ENCODE data around the gene UHMK1.

UHMK1 gene

GRCh38 chr1:162551969-162552683, 54.5 kb downstream of the UHMK1 start:
- DNase-seq (ENCODE audit: low read depth in 1 of 2, low spot score in 1 of 2): no peak
- no peak overlapping the region for H3K4me3 ChIP-seq (replicated peaks; ENCODE audit: insufficient read depth, low read length)
- H3K27ac ChIP-seq (replicated peaks): no peak overlapping the region
- TF ChIP-seq GABPA (IDR thresholded peaks at IDR 0.05; ENCODE audit: low read depth): no peak
- TF ChIP-seq REST (IDR thresholded peaks at IDR 0.05; ENCODE audit: insufficient replicate concordance, low read depth): no peak
- TF ChIP-seq, protein P1, sequence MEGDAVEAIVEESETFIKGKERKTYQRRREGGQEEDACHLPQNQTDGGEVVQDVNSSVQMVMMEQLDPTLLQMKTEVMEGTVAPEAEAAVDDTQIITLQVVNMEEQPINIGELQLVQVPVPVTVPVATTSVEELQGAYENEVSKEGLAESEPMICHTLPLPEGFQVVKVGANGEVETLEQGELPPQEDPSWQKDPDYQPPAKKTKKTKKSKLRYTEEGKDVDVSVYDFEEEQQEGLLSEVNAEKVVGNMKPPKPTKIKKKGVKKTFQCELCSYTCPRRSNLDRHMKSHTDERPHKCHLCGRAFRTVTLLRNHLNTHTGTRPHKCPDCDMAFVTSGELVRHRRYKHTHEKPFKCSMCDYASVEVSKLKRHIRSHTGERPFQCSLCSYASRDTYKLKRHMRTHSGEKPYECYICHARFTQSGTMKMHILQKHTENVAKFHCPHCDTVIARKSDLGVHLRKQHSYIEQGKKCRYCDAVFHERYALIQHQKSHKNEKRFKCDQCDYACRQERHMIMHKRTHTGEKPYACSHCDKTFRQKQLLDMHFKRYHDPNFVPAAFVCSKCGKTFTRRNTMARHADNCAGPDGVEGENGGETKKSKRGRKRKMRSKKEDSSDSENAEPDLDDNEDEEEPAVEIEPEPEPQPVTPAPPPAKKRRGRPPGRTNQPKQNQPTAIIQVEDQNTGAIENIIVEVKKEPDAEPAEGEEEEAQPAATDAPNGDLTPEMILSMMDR (IDR thresholded peaks at IDR 0.05; ENCODE audit: insufficient read depth, low read length): no peak
- no peak for TF ChIP-seq POLR2AphosphoS5 (IDR thresholded peaks at IDR 0.05; ENCODE audit: low read depth)
- TF ChIP-seq SPI1 (IDR thresholded peaks at IDR 0.05; ENCODE audit: borderline replicate concordance, low read depth): no peak
- no peaks in the 10 kb centered on the region for H3K27me3 ChIP-seq (ENCODE audit: insufficient read depth, poor library complexity, severe bottlenecking)

DNA sequence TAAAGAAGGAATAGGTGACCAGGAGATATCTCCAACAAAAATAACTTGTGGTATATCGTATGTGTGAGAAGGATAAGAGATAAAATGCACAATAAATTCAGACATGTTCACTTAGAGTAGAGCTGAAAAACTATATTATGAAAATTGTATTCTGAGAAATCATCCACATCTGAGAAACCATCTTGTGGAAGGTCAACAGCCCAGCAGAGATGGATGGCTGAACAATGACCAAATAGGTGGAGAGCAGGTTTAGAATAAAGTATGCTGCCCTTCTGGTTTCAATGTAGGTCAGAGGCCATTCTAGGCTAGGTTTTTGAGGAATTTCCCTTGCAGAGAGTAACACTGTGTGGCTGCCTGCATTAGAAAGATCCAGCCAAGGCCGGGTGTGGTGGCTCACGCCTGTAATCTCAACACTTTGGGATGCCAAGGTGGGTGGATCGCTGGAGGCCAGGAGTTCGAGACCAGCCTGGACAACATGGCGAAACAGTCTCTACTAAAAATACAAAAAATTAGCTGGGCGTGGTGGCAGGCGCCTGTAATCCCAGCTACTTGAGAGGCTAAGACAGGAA, 55.1 kb downstream of the UHMK1 start:
- no peak overlapping the region for H3K27ac ChIP-seq (replicated peaks)
- H3K4me3 ChIP-seq (replicated peaks; ENCODE audit: insufficient read depth, low read length): no peak overlapping the region
- no peaks in the 10 kb centered on the region for H3K27me3 ChIP-seq (ENCODE audit: insufficient read depth, poor library complexity, severe bottlenecking)
- TF ChIP-seq GABPA (IDR thresholded peaks at IDR 0.05; ENCODE audit: low read depth): no peak
- TF ChIP-seq REST (IDR thresholded peaks at IDR 0.05; ENCODE audit: insufficient replicate concordance, low read depth): no peak
- TF ChIP-seq, protein P1 (IDR thresholded peaks at IDR 0.05; ENCODE audit: insufficient read depth, low read length): no peak
- no peak for TF ChIP-seq SPI1 (IDR thresholded peaks at IDR 0.05; ENCODE audit: borderline replicate concordance, low read depth)
- no peak for TF ChIP-seq POLR2AphosphoS5 (IDR thresholded peaks at IDR 0.05; ENCODE audit: low read depth)
- DNase-seq (ENCODE audit: low read depth in 1 of 2, low spot score in 1 of 2): no peak

DNA sequence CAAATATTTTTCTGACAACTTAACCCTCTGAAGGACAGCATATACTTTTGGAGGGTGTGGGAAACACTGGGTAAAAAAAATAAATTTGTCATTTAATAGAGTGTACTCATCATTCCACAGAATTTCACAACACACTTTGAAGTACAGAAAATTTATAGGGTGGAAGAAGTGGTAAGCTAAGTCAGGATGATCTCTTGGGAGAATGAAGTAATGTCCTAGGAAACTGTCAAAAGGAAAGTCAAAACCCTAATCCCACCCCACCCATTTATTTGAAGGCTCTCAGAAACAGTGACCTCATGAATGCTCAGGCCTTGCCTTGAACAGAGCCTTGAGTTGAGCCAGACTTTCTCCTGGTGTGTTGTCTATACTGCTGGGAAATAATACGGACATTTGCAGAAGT, 56.6 kb downstream of the UHMK1 start:
- H3K27ac ChIP-seq (replicated peaks): no peak overlapping the region

More for the DNA sequence above, 56.6 kb downstream of the UHMK1 start:
- TF ChIP-seq GABPA (IDR thresholded peaks at IDR 0.05; ENCODE audit: low read depth): no peak
- TF ChIP-seq REST (IDR thresholded peaks at IDR 0.05; ENCODE audit: insufficient replicate concordance, low read depth): no peak
- TF ChIP-seq, protein P1 (IDR thresholded peaks at IDR 0.05; ENCODE audit: insufficient read depth, low read length): no peak
- TF ChIP-seq SPI1 (IDR thresholded peaks at IDR 0.05; ENCODE audit: borderline replicate concordance, low read depth): no peak
- no peak for TF ChIP-seq POLR2AphosphoS5 (IDR thresholded peaks at IDR 0.05; ENCODE audit: low read depth)
- no peak overlapping the region for H3K4me3 ChIP-seq (replicated peaks; ENCODE audit: insufficient read depth, low read length)
- no peak for DNase-seq (ENCODE audit: low read depth in 1 of 2, low spot score in 1 of 2)
- H3K27me3 ChIP-seq (ENCODE audit: insufficient read depth, poor library complexity, severe bottlenecking): no peaks in the 10 kb centered on the region

Data from HL-60 (cell line).